Liver (tissue), 3 donors: ENCODE data around the gene FAM72B.
"Not testable (repeated sequence)": the region's sequence is repeated elsewhere in the genome, so short reads cannot be mapped to it uniquely, and the experiment has no call there.

Experiments used
- GABPA ChIP-seq, 2 donors: IDR thresholded peaks in 1 of 2; conservative IDR thresholded peaks in 1 of 2; 2 replicates each; pipeline ENCODE4 v1.6.1; 2016; ENCODE audit warnings: antibody characterized with exemption in 2 of 2, mild to moderate bottlenecking in 1 of 2, moderate library complexity in 1 of 2
- JUND ChIP-seq, 2 donors: IDR thresholded peaks; 2 replicates each; pipeline ENCODE4 v1.6.1; 2016; ENCODE audit warnings: antibody characterized with exemption in 2 of 2
- RAD21 ChIP-seq, 2 donors: IDR thresholded peaks; 2 replicates each; pipeline ENCODE4 v1.6.1; 2016; ENCODE audit warnings: antibody characterized with exemption in 2 of 2, mild to moderate bottlenecking in 2 of 2
- SP1 ChIP-seq: IDR thresholded peaks from 2 replicates; pipeline ENCODE4 v1.6.1; 2018; ENCODE audit warnings: antibody characterized with exemption, mild to moderate bottlenecking
- TAF1 ChIP-seq: conservative IDR thresholded peaks from 2 replicates; pipeline ENCODE4 v1.6.1; 2016; ENCODE audit warnings: antibody characterized with exemption, mild to moderate bottlenecking
- YY1 ChIP-seq: IDR thresholded peaks from 2 replicates; pipeline ENCODE4 v1.6.1; 2016; ENCODE audit warnings: antibody characterized with exemption, mild to moderate bottlenecking
- TF ChIP-seq, protein P1 (sequence below): fragments of 150-350 bp; IDR thresholded peaks from 2 replicates; pipeline ENCODE4 v1.5.1; 2017; ENCODE audit warnings: improper control_type of control experiment, low read depth, low read length; ENCODE audit not compliant: missing input control
- TF ChIP-seq, protein P2 (sequence below): IDR thresholded peaks from 2 replicates; pipeline ENCODE4 v1.6.1; 2016; ENCODE audit warnings: antibody characterized with exemption
- TF ChIP-seq, protein P3 (sequence below): IDR thresholded peaks from 2 replicates; pipeline ENCODE4 v1.6.1; 2016; ENCODE audit warnings: antibody characterized with exemption, mild to moderate bottlenecking
- TF ChIP-seq, protein P4 (sequence below): IDR thresholded peaks from 2 replicates; pipeline ENCODE4 v1.6.1; 2016; ENCODE audit warnings: antibody characterized with exemption
- donor health status: healthy.
- donor health status: healthy.

DNA sequence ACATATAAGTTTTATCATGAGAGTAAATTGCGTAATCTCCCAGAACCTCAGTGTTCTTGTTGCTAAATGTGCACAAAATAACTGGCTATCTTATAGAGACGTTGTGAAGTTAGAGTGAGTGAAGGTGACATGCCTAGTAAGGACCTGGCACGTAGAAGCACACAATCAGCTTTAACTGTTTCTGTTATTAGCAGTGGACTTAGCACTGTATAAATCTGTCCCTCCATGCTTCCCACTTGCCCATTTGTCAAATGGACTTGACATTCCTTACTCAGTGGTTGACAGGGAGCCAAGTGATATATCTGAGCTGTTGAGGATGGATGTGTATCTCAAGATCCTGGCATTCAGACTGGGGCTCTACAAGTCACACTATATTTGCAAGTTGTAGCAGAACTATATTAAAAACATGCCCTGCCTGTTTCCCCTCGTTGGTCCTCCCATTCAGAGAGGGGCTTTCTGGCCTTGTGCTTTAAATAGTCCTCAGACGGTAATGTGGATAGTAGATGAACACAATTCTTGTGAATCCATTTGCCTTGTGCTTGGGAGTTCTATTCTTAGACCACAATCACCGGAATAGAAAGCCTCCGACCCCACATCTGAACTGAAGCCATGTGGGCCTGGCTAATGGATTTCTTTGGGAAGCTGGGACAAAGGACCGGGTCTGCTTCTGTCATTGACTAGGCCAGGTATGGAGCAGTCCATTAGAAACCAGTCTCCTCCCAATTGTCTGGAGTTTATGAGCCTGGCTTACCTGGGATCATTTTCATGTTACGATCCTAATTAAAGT lies 43.6 kb upstream of the FAM72B start:
- TF ChIP-seq, protein P1, sequence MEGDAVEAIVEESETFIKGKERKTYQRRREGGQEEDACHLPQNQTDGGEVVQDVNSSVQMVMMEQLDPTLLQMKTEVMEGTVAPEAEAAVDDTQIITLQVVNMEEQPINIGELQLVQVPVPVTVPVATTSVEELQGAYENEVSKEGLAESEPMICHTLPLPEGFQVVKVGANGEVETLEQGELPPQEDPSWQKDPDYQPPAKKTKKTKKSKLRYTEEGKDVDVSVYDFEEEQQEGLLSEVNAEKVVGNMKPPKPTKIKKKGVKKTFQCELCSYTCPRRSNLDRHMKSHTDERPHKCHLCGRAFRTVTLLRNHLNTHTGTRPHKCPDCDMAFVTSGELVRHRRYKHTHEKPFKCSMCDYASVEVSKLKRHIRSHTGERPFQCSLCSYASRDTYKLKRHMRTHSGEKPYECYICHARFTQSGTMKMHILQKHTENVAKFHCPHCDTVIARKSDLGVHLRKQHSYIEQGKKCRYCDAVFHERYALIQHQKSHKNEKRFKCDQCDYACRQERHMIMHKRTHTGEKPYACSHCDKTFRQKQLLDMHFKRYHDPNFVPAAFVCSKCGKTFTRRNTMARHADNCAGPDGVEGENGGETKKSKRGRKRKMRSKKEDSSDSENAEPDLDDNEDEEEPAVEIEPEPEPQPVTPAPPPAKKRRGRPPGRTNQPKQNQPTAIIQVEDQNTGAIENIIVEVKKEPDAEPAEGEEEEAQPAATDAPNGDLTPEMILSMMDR = not testable (repeated sequence)
- TF ChIP-seq, protein P2, sequence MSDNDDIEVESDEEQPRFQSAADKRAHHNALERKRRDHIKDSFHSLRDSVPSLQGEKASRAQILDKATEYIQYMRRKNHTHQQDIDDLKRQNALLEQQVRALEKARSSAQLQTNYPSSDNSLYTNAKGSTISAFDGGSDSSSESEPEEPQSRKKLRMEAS = not testable (repeated sequence)
- TF ChIP-seq RAD21 (IDR thresholded peaks at IDR 0.05); TAF1; GABPA (IDR thresholded peaks at IDR 0.05 in 1 of 2, conservative IDR thresholded peaks at IDR 0.05 in 1 of 2); YY1; SP1; JUND (IDR thresholded peaks at IDR 0.05): not testable (repeated sequence)
- TF ChIP-seq, protein P3, sequence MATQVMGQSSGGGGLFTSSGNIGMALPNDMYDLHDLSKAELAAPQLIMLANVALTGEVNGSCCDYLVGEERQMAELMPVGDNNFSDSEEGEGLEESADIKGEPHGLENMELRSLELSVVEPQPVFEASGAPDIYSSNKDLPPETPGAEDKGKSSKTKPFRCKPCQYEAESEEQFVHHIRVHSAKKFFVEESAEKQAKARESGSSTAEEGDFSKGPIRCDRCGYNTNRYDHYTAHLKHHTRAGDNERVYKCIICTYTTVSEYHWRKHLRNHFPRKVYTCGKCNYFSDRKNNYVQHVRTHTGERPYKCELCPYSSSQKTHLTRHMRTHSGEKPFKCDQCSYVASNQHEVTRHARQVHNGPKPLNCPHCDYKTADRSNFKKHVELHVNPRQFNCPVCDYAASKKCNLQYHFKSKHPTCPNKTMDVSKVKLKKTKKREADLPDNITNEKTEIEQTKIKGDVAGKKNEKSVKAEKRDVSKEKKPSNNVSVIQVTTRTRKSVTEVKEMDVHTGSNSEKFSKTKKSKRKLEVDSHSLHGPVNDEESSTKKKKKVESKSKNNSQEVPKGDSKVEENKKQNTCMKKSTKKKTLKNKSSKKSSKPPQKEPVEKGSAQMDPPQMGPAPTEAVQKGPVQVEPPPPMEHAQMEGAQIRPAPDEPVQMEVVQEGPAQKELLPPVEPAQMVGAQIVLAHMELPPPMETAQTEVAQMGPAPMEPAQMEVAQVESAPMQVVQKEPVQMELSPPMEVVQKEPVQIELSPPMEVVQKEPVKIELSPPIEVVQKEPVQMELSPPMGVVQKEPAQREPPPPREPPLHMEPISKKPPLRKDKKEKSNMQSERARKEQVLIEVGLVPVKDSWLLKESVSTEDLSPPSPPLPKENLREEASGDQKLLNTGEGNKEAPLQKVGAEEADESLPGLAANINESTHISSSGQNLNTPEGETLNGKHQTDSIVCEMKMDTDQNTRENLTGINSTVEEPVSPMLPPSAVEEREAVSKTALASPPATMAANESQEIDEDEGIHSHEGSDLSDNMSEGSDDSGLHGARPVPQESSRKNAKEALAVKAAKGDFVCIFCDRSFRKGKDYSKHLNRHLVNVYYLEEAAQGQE = not testable (repeated sequence)
- TF ChIP-seq, protein P4, sequence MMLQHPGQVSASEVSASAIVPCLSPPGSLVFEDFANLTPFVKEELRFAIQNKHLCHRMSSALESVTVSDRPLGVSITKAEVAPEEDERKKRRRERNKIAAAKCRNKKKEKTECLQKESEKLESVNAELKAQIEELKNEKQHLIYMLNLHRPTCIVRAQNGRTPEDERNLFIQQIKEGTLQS = not testable (repeated sequence)
